ENCODE measurements around the gene SLC4A9.

DNA sequence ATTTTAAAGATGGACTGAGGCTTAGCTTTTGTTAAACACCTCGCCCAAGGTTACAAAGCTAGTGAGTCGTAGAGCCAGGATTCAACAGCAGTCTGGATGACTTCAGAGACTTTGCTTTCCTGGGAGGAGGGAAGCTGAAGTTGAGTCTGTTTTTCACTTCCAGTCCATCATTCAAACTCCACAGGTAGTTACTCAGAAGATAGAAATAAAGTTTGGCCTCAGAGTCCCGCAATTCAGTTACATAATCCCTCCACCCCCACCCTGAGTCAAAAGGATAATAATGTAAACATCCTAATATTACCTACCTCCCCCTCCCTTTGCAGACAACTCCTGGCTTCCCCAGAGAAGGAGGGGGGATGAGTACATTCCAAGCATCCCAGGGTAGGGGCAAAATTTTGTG, 21.7 kb upstream of the SLC4A9 start:
- TF ChIP-seq POLR2A (IDR thresholded peaks at IDR 0.05; ENCODE audit: low read depth, low read length) (no peak), POLR2AphosphoS5 (IDR thresholded peaks at IDR 0.05; ENCODE audit: low read depth, low read length) (no peak), SPI1 (IDR thresholded peaks at IDR 0.05; ENCODE audit: low read depth, low read length) (no peak), POU2F2 (IDR thresholded peaks at IDR 0.05; ENCODE audit: low read depth, low read length) (no peak), TAF1 (IDR thresholded peaks at IDR 0.05; ENCODE audit: low read depth, low read length) (no peak)

All from GM12891 (cell line).